Caco-2 (cell line): Measurements from ENCODE around the gene CARHSP1. TPM values are rescaled to one million over a fixed set of nuclear protein-coding genes. Genes with fewer than 3 reads are reported as not detected.
"Not testable (repeated sequence)": the region's sequence is repeated elsewhere in the genome, so short reads cannot be mapped to it uniquely, and the experiment has no call there.

Experiments used
- BruUV-seq: library from RNA; stranded (reverse); fragments of 400-500 nt; replicated peaks from 2 replicates; lab custom pipeline; 2021; lab: Mats Ljungman, UMichigan
- CTCF ChIA-PET: fragments of 300-600 bp; sonication (Branson Sonifier 250); formaldehyde crosslinking; loops from one replicate; lab custom pipeline; 2022; ENCODE audit warnings: antibody characterized with exemption; lab: Charles Lee
- POLR2A ChIA-PET: fragments of 300-600 bp; sonication (Branson Sonifier 250); formaldehyde crosslinking; loops from one replicate; lab custom pipeline; 2022; ENCODE audit warnings: antibody characterized with exemption; lab: Charles Lee
- DNase-seq, 2 experiments: peaks; one replicate each; pipeline versions ENCODE4 v3.0.0 to v3.0.0-alpha.2; 2020 to 2022
- H3K27me3 ChIP-seq: replicated peaks from 2 replicates; pipeline ENCODE4 v1.6.0; 2011; ENCODE audit warnings: low read length; ENCODE audit not compliant: control insufficient read depth, insufficient read depth
- H3K36me3 ChIP-seq: 2 replicates; pipeline ENCODE4 v1.5.1; 2011; ENCODE audit warnings: low read length; ENCODE audit not compliant: control insufficient read depth, insufficient read depth
- H3K4me1 ChIP-seq: fragments of 250-450 bp; sonication (Bioruptor Pico); 2 replicates; pipeline ENCODE4 v1.5.1; 2020; ENCODE audit warnings: mild to moderate bottlenecking
- H3K4me3 ChIP-seq: 2 replicates; pipeline ENCODE4 v1.5.1; 2011; ENCODE audit warnings: low read depth, mild to moderate bottlenecking, control low read depth, low read length
- H3K9me3 ChIP-seq: fragments of 250-450 bp; sonication (Bioruptor Pico); 2 replicates; pipeline ENCODE4 v1.5.1; 2020; ENCODE audit warnings: mild to moderate bottlenecking, moderate library complexity
- H3K27ac Mint-ChIP-seq: one replicate; pipeline ENCODE4 v1.8.0; 2022; ENCODE audit warnings: mixed read lengths; ENCODE audit not compliant: unreplicated experiment
- H3K27me3 Mint-ChIP-seq: one replicate; pipeline ENCODE4 v1.8.0; 2022; ENCODE audit warnings: mixed read lengths; ENCODE audit not compliant: insufficient read depth, unreplicated experiment
- H3K36me3 Mint-ChIP-seq: one replicate; pipeline ENCODE4 v1.8.0; 2022; ENCODE audit warnings: mild to moderate bottlenecking, mixed read lengths; ENCODE audit not compliant: insufficient read depth, unreplicated experiment
- H3K4me1 Mint-ChIP-seq: one replicate; pipeline ENCODE4 v1.8.0; 2022; ENCODE audit warnings: low read depth, mixed read lengths; ENCODE audit not compliant: unreplicated experiment
- H3K4me3 Mint-ChIP-seq: one replicate; pipeline ENCODE4 v1.8.0; 2022; ENCODE audit warnings: mild to moderate bottlenecking, moderate library complexity, mixed read lengths; ENCODE audit not compliant: unreplicated experiment
- H3K9me3 Mint-ChIP-seq: one replicate; pipeline ENCODE4 v1.8.0; 2022; ENCODE audit warnings: mixed read lengths; ENCODE audit not compliant: unreplicated experiment
- CTCF ChIP-seq, 2 experiments: fragments of 200-600 bp in 1 of 2; IDR thresholded peaks; 1 replicate in 1 of 2; 2 replicates in 1 of 2; pipeline versions ENCODE4 v1.5.1 to v1.8.0; 2011 to 2022; ENCODE audit warnings: antibody characterized with exemption in 1 of 2, control low read depth in 1 of 2, inconsistent platforms in 1 of 2, low read depth in 1 of 2, low read length in 1 of 2, mild to moderate bottlenecking in 1 of 2, moderate library complexity in 1 of 2; ENCODE audit not compliant: insufficient read depth in 1 of 2, severe bottlenecking in 1 of 2, unreplicated experiment in 1 of 2
- intact Hi-C: fragments of 100-400 bp; cut with micrococcal nuclease; formaldehyde crosslinking; loops from one replicate; pipeline ENCODE4 v1.10.0; 2022; ENCODE audit not compliant: unreplicated experiment
- total RNA-seq: library from RNA; stranded (reverse); gene quantifications from 2 replicates; pipeline ENCODE4 v1.2.3, GENCODE V29; 2022

CARHSP1 gene
- total RNA-seq, 1 experiment from 2014 or later: 103 TPM

DNA sequence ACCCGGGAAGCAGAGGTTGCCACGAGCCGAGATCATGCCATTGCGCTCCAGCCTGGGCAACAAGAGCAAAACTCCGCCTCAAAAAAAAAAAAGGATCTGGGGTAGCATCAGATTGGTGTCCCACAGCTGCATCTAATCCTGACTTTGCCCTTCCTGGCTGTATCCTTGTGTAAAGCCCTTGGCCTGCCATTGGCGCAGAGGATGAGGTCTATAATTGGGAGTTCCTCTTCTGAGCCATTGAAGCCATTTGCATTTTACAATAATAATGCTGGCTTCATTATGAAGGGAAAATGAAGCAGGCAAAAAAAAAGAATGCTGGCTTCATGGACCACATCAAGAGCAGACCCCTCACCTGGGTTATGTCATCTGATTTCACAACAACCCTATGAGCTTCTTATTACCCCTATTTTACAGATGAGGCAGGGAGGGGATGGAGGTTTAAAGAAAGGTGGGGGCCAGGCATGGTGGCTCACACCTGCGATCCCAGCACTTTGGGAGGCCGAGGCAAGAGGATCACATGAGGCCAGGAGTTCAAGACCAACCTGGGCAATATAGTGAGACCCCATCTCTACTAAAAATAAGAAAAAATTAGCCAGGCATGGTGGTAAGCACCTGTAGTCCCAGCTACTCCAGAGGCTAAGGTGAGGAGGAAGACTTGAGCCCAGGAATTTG, 12.2 kb upstream of the CARHSP1 start:
- Mint-ChIP-seq H3K27me3 (no peaks in the 10 kb centered on the region), H3K9me3 (no peaks in the 10 kb centered on the region), H3K4me3 (no peak overlapping the region), H3K36me3 (peaks cover 44% of the 10 kb centered on the region), H3K27ac (no peak overlapping the region), H3K4me1 (peaks cover 29% of the 10 kb centered on the region)
- ChIA-PET POLR2A (interaction anchor here (1.0 kb wide), 1 partner anchor 18 kb away, joined by 3 read pairs; no protein-coding TSS in a partner anchor), CTCF (interaction anchor here (0.6 to 1.6 kb wide), 5 partner anchors 13 to 739 kb away, joined by 3 to 15 read pairs (median 7); partner anchors contain the start of gene CARHSP1)
- no peaks in the 10 kb centered on the region for H3K27me3 ChIP-seq
- no peaks in the 10 kb centered on the region for H3K9me3 ChIP-seq
- H3K4me3 ChIP-seq: no peak overlapping the region
- H3K36me3 ChIP-seq: no peaks in the 10 kb centered on the region
- H3K4me1 ChIP-seq: peaks cover 27% of the 10 kb centered on the region
- TF ChIP-seq CTCF (IDR thresholded peaks at IDR 0.05; ENCODE audit: insufficient read depth in 1 of 2, low read depth in 1 of 2, low read length in 1 of 2, severe bottlenecking in 1 of 2, unreplicated experiment in 1 of 2): no peak
- no TSS peak for BruUV-seq
- DNase-seq: no peak
- intact Hi-C loops: loop anchor here (1.0 to 5.0 kb wide), 3 partner anchors 18 to 220 kb away; no protein-coding TSS in a partner anchor

- H3K4me3 ChIP-seq: no peak overlapping the region
- POLR2A ChIA-PET: interaction anchor here (0.7 to 1.8 kb wide), 3 partner anchors 10 to 77 kb away, joined by 3 to 11 read pairs (median 4); partner anchors contain the start of gene CARHSP1
- CTCF ChIA-PET: interaction anchor here (1.0 to 1.5 kb wide), 3 partner anchors 10 to 27 kb away, joined by 7 to 9 read pairs (median 8); partner anchors contain the start of gene CARHSP1
- BruUV-seq: no TSS peak
- Mint-ChIP-seq H3K4me3 (no peak overlapping the region), H3K4me1 (peaks cover 18% of the 10 kb centered on the region), H3K36me3 (peaks cover 26% of the 10 kb centered on the region), H3K27ac (peak overlapping the region; percentile 60), H3K27me3 (no peaks in the 10 kb centered on the region), H3K9me3 (no peaks in the 10 kb centered on the region)
- H3K4me1 ChIP-seq: peaks cover 18% of the 10 kb centered on the region
- intact Hi-C loops: loop anchor here (1.0 kb wide), 1 partner anchor 9 kb away; the partner anchor contains the start of gene CARHSP1
- H3K27me3 ChIP-seq: no peaks in the 10 kb centered on the region
- TF ChIP-seq CTCF (IDR thresholded peaks at IDR 0.05; ENCODE audit: insufficient read depth in 1 of 2, low read depth in 1 of 2, low read length in 1 of 2, severe bottlenecking in 1 of 2, unreplicated experiment in 1 of 2): no peak
- peak; percentile 69 to 74 for DNase-seq
- H3K36me3 ChIP-seq: no peaks in the 10 kb centered on the region
- no peaks in the 10 kb centered on the region for H3K9me3 ChIP-seq
Measured at GRCh38 chr16:8878523-8878911, 9.7 kb upstream of the CARHSP1 start.

- intact Hi-C loops: loop anchor here (1.0 kb wide), 1 partner anchor 9 kb away; the partner anchor contains the start of gene CARHSP1
- Mint-ChIP-seq H3K4me1 (peaks cover 13% of the 10 kb centered on the region), H3K27me3 (no peaks in the 10 kb centered on the region), H3K27ac (peak overlapping the region; percentile 60), H3K36me3 (peaks cover 26% of the 10 kb centered on the region), H3K9me3 (no peaks in the 10 kb centered on the region), H3K4me3 (no peak overlapping the region)
- no peak for TF ChIP-seq CTCF (IDR thresholded peaks at IDR 0.05; ENCODE audit: insufficient read depth in 1 of 2, low read depth in 1 of 2, low read length in 1 of 2, severe bottlenecking in 1 of 2, unreplicated experiment in 1 of 2)
- Histone ChIP-seq H3K9me3 (no peaks in the 10 kb centered on the region), H3K4me3 (no peak overlapping the region), H3K27me3 (no peaks in the 10 kb centered on the region), H3K4me1 (peaks cover 18% of the 10 kb centered on the region), H3K36me3 (no peaks in the 10 kb centered on the region)
- no peak for DNase-seq
- CTCF ChIA-PET: interaction anchor here (1.0 to 1.5 kb wide), 3 partner anchors 10 to 26 kb away, joined by 7 to 9 read pairs (median 8); partner anchors contain the start of gene CARHSP1
- POLR2A ChIA-PET: interaction anchor here (0.7 to 1.8 kb wide), 2 partner anchors 9 to 14 kb away, joined by 3 to 11 read pairs; partner anchors contain the start of gene CARHSP1
- no TSS peak for BruUV-seq
Measured at GRCh38 chr16:8877894-8878522, 9.2 kb upstream of the CARHSP1 start.

- H3K4me3 Mint-ChIP-seq, H3K9me3 ChIP-seq, H3K27me3 ChIP-seq, intact Hi-C loops, POLR2A ChIA-PET, H3K27me3 Mint-ChIP-seq, H3K4me3 ChIP-seq, H3K9me3 Mint-ChIP-seq, H3K27ac Mint-ChIP-seq, H3K36me3 ChIP-seq, DNase-seq, BruUV-seq: not testable (repeated sequence)
- Mint-ChIP-seq H3K36me3 (peaks cover 23% of the 10 kb centered on the region), H3K4me1 (peaks cover 11% of the 10 kb centered on the region)
- H3K4me1 ChIP-seq: peaks cover 18% of the 10 kb centered on the region
- CTCF ChIA-PET: interaction anchor here (0.7 kb wide), 2 partner anchors 21 to 1191 kb away, joined by 3 to 4 read pairs; no protein-coding TSS in a partner anchor
Measured at GRCh38 chr16:8875317-8875716, 6.5 kb upstream of the CARHSP1 start.
